Measurements from ENCODE around the gene FOXN3. TPM values are rescaled to one million over a fixed set of nuclear protein-coding genes. Genes with fewer than 3 reads are reported as not detected.
A peak's percentile ranks its signal among the peaks of the same experiment; 100 is the strongest.

The FOXN3 gene
- total and polyA plus RNA-seq, 3 experiments from 2014 or later: 73.9 to 136 (median 74.8) TPM

DNA sequence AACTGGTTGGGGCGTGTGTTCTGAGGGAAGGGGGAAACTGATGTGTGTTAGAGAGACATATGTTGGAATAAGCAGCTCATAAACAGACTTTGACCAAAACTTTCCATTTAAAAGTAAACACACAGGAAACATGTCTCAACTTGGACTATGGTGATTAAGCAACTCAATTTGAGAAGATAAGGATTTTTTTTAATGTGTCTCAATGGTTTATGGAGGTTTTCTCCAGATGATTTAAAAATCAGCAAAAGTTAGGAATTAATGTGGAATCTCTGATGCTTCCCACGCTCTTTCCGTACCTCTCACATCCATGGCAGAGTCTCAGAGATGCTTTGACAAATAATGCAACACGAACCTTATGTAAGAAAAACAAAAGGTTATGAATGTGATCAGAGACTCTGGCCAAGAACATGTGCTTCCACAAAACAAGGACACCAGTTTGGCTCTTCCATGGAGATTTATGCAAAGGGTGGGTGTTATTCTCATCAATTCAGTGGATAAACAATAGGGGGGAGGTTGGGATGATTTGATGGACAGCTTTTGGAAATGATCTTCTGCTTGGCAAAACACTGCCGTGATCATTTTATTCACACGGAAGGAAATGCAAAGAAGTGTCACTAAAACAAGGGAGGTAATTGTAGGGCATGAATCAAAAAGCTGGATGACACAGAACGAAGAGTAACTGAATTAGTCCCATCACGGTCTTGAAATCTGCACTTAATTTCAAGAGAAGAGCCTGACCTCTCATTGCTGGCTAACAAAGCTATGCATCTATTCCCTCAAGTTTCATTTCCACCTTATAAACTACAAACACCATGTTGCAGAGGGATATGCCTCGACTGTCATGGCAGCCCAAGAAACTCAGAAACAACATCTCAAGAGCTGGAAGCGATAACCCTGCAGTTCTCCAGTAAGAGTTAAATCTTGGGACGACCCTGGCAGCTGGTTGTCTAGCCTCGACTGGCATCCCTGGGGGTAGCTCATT, 76.5 kb downstream of the FOXN3 start:
- no peaks in the 10 kb centered on the region for H3K9me3 ChIP-seq (ENCODE audit: low read length)
- no peak overlapping the region for H3K27ac ChIP-seq (ENCODE audit: low read depth, low read length)
- H3K4me1 Mint-ChIP-seq: peaks cover 41 to 63% (median 41%) of the 10 kb centered on the region in 3 donors
- H3K27me3 Mint-ChIP-seq: no peaks in the 10 kb centered on the region
- H3K4me1 ChIP-seq (ENCODE audit: insufficient read depth, low read length): no peaks in the 10 kb centered on the region
- POLR2A ChIA-PET: no interaction called here
- H3K36me3 ChIP-seq (ENCODE audit: insufficient read depth, low read length): no peaks in the 10 kb centered on the region
- peak overlapping the region in 4 of 8 donors; percentile 6 to 70 (median 44) for H3K27ac Mint-ChIP-seq
- H3K27me3 ChIP-seq (ENCODE audit: insufficient read depth, low read length, poor library complexity, severe bottlenecking): no peaks in the 10 kb centered on the region
- CTCF ChIA-PET: no interaction called here
- peaks cover 0 to 26% (median 9%) of the 10 kb centered on the region in 3 donors for H3K36me3 Mint-ChIP-seq
- H3K4me3 ChIP-seq (ENCODE audit: low read length): no peak overlapping the region
- DNase-seq: no peak
- no peak overlapping the region for H3K4me3 Mint-ChIP-seq
- no peaks in the 10 kb centered on the region for H3K9me3 Mint-ChIP-seq

DNA sequence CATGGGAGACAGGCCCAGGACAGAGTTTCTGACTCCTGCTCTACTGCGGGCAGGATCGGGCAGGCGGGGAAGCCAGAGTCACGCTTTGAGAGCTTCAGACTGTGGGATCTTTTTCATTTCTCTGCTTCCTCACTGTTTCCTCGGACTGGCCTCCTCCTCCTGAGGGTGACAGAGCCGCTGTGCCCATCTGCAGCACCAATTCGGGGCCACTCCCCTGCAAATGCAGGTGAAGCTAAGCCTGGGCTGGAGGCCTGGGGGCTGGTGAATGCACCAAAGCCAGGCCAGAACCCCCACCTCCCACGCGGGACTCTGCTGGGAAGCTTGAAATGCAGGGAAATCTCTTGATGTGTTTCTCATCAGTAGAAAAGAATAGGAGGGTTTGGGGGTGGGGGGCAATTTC, 77.5 kb downstream of the FOXN3 start:
- DNase-seq: no peak
- Histone ChIP-seq H3K36me3 (ENCODE audit: insufficient read depth, low read length) (no peaks in the 10 kb centered on the region), H3K9me3 (ENCODE audit: low read length) (no peaks in the 10 kb centered on the region), H3K4me3 (ENCODE audit: low read length) (no peak overlapping the region), H3K4me1 (ENCODE audit: insufficient read depth, low read length) (no peaks in the 10 kb centered on the region), H3K27ac (ENCODE audit: low read depth, low read length) (no peak overlapping the region), H3K27me3 (ENCODE audit: insufficient read depth, low read length, poor library complexity, severe bottlenecking) (no peaks in the 10 kb centered on the region)
- Mint-ChIP-seq H3K4me1 (peaks cover 37 to 60% (median 41%) of the 10 kb centered on the region in 3 donors), H3K27ac (peak overlapping the region in 2 of 8 donors; percentile 22 to 29), H3K36me3 (peaks cover 0 to 22% (median 8%) of the 10 kb centered on the region in 3 donors), H3K4me3 (no peak overlapping the region), H3K9me3 (no peaks in the 10 kb centered on the region), H3K27me3 (no peaks in the 10 kb centered on the region)
- ChIA-PET CTCF (no interaction called here), POLR2A (no interaction called here)

DNA sequence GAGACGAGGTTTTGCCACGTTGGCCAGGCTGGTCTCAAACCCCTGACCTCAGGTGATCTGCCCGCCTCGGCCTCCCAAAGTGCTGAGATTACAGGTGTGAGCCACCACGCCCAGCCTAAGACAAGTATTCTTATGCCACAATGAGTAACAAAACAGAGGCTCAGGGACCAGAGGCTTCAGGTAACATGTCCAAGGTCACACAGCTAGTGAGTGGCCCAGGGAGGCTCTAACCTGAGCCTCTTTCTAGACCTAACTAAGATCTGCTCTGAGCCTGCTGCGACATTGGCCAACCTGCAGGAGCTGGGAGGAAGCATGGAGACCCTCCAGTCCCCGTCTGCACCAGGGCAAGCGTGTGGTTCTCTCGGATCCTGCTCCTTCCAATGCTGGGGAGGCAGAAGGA, 77.9 kb downstream of the FOXN3 start:
- H3K27me3 Mint-ChIP-seq: no peaks in the 10 kb centered on the region
- Histone ChIP-seq H3K27ac (ENCODE audit: low read depth, low read length) (no peak overlapping the region), H3K9me3 (ENCODE audit: low read length) (no peaks in the 10 kb centered on the region), H3K27me3 (ENCODE audit: insufficient read depth, low read length, poor library complexity, severe bottlenecking) (no peaks in the 10 kb centered on the region), H3K4me3 (ENCODE audit: low read length) (no peak overlapping the region), H3K4me1 (ENCODE audit: insufficient read depth, low read length) (no peaks in the 10 kb centered on the region), H3K36me3 (ENCODE audit: insufficient read depth, low read length) (no peaks in the 10 kb centered on the region)
- H3K4me3 Mint-ChIP-seq: no peak overlapping the region
- CTCF ChIA-PET: no interaction called here
- H3K9me3 Mint-ChIP-seq: no peaks in the 10 kb centered on the region
- peaks cover 37 to 56% (median 42%) of the 10 kb centered on the region in 3 donors for H3K4me1 Mint-ChIP-seq
- DNase-seq: no peak
- H3K36me3 Mint-ChIP-seq: peaks cover 0 to 22% (median 8%) of the 10 kb centered on the region in 3 donors
- POLR2A ChIA-PET: no interaction called here
- H3K27ac Mint-ChIP-seq: peak overlapping the region in 2 of 8 donors; percentile 22 to 95

DNA sequence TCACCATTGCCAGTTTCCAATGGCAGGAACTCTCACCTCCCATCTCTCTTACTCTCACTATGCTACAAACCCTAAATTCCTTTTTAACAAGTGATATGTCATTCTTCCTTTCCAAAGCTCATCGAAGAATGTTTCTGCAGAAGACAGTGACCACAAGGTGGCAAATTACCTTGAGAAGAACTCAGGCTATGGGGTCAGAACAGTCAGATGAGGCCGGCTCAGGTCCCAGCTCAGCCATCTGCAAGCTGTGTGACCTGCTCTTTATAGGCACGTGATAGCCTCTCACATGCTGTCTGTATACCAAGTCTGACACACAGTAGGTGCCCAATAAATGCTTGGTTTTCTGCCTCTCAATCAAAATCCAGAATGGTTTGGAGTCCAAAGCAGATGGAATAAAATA, 80.7 kb downstream of the FOXN3 start:
- Histone ChIP-seq H3K4me3 (ENCODE audit: low read length) (no peak overlapping the region), H3K9me3 (ENCODE audit: low read length) (no peaks in the 10 kb centered on the region), H3K27me3 (ENCODE audit: insufficient read depth, low read length, poor library complexity, severe bottlenecking) (no peaks in the 10 kb centered on the region), H3K36me3 (ENCODE audit: insufficient read depth, low read length) (no peaks in the 10 kb centered on the region), H3K4me1 (ENCODE audit: insufficient read depth, low read length) (no peaks in the 10 kb centered on the region), H3K27ac (ENCODE audit: low read depth, low read length) (no peak overlapping the region)
- no peak for DNase-seq
- Mint-ChIP-seq H3K27me3 (no peaks in the 10 kb centered on the region), H3K27ac (no peak overlapping the region), H3K4me3 (no peak overlapping the region), H3K9me3 (no peaks in the 10 kb centered on the region), H3K36me3 (peaks cover 4 to 22% (median 13%) of the 10 kb centered on the region in 3 donors), H3K4me1 (peaks cover 37 to 59% (median 44%) of the 10 kb centered on the region in 3 donors)
- ChIA-PET CTCF (interaction anchor here (1.3 to 2.1 kb wide), 2 partner anchors 79 to 309 kb away, joined by 3 to 9 read pairs; no protein-coding TSS in a partner anchor), POLR2A (no interaction called here)

DNA sequence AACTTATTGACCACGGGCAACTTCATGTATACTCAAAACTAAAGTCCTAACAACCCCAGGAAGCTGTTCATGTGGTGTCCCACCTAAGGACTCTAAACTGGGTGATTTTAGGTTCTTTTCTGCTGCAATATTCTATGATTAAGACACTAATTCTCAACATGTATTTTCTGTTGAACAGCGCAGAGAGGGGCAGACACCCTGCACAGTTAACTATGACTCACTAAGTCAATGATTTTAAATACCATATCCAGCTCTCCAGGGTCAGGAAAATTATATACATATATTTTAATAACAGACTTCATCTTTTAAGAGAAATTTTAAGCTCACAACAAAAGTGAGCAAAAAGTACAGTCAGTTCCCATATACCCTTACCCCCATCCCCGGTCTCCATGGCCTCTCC, 85.0 kb downstream of the FOXN3 start:
- Mint-ChIP-seq H3K9me3 (no peaks in the 10 kb centered on the region), H3K36me3 (peaks cover 4 to 21% (median 20%) of the 10 kb centered on the region in 3 donors), H3K4me3 (no peak overlapping the region), H3K27me3 (no peaks in the 10 kb centered on the region), H3K27ac (no peak overlapping the region), H3K4me1 (peaks cover 40 to 67% (median 43%) of the 10 kb centered on the region in 3 donors)
- no peaks in the 10 kb centered on the region for H3K9me3 ChIP-seq (ENCODE audit: low read length)
- ChIA-PET POLR2A (no interaction called here), CTCF (no interaction called here)
- no peaks in the 10 kb centered on the region for H3K27me3 ChIP-seq (ENCODE audit: insufficient read depth, low read length, poor library complexity, severe bottlenecking)
- no peaks in the 10 kb centered on the region for H3K4me1 ChIP-seq (ENCODE audit: insufficient read depth, low read length)
- H3K36me3 ChIP-seq (ENCODE audit: insufficient read depth, low read length): no peaks in the 10 kb centered on the region
- DNase-seq: no peak
- H3K27ac ChIP-seq (ENCODE audit: low read depth, low read length): no peak overlapping the region
- H3K4me3 ChIP-seq (ENCODE audit: low read length): no peak overlapping the region

DNA sequence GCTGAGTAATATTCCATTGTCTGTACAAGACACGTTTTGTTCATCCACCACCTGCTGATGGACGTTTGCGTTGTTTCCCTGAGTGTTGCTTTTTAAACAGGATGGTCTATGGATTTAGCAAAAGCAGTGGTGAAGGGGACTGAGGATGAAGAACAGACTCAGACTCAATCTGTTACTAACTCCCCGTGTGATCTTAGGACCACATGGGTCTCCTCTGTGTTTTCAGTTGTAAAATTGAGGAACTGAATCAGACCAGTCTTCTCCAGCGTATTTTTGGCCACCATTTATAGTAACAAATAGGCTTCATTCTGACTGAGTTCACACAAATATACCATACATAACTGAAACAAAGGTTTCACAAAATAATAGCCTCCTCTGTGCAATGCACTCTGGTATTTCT, 85.6 kb downstream of the FOXN3 start:
- no peaks in the 10 kb centered on the region for H3K9me3 Mint-ChIP-seq
- no peak for DNase-seq
- Histone ChIP-seq H3K27ac (ENCODE audit: low read depth, low read length) (no peak overlapping the region), H3K4me3 (ENCODE audit: low read length) (no peak overlapping the region), H3K4me1 (ENCODE audit: insufficient read depth, low read length) (peaks cover under 1% of the 10 kb centered on the region), H3K9me3 (ENCODE audit: low read length) (no peaks in the 10 kb centered on the region), H3K36me3 (ENCODE audit: insufficient read depth, low read length) (no peaks in the 10 kb centered on the region), H3K27me3 (ENCODE audit: insufficient read depth, low read length, poor library complexity, severe bottlenecking) (no peaks in the 10 kb centered on the region)
- no peaks in the 10 kb centered on the region for H3K27me3 Mint-ChIP-seq
- H3K4me3 Mint-ChIP-seq: no peak overlapping the region
- H3K27ac Mint-ChIP-seq: no peak overlapping the region
- ChIA-PET POLR2A (no interaction called here), CTCF (no interaction called here)
- H3K36me3 Mint-ChIP-seq: peaks cover 4 to 20% (median 19%) of the 10 kb centered on the region in 3 donors
- H3K4me1 Mint-ChIP-seq: peaks cover 42 to 67% (median 43%) of the 10 kb centered on the region in 3 donors

DNA sequence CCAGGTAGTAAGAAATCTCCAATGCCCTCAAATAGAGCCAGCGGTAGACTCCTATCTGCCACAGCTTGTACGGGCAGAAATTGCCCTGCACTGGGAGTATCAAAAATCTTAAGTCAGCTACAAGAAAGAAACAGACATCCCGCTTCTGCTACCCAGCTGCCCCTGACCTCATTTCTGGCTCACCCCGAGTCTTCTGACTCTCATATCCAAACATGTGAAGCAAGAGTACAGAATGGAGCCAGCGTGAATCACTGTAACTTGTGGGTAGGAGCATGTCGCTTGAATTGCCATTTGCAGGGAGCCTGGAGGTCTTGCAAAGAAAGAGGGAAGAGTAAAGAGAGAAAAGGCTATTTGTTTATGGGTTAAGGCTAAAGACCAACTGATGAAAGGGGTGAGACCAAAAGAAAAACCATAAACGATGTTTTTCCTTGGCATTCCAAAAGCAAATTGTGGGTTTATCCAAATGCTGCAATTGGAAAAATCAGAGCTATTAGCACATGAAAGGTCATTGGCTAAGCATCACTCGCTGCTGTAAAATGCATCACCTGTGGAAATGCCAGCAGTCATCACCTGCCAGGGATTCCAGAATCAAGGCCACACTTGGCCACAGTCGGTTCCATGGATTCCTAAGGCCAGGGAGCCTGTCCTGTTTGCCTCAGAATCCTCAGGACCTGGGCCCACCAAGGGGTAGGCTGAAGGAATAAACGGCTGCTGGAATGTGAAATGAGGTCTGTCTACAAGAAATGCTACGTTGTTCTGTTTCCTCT, 86.6 kb downstream of the FOXN3 start:
- H3K9me3 ChIP-seq (ENCODE audit: low read length): no peaks in the 10 kb centered on the region
- no peaks in the 10 kb centered on the region for H3K36me3 ChIP-seq (ENCODE audit: insufficient read depth, low read length)
- H3K4me1 ChIP-seq (ENCODE audit: insufficient read depth, low read length): peaks cover 10% of the 10 kb centered on the region
- no peak overlapping the region for H3K4me3 ChIP-seq (ENCODE audit: low read length)
- POLR2A ChIA-PET: no interaction called here
- no peaks in the 10 kb centered on the region for H3K27me3 ChIP-seq (ENCODE audit: insufficient read depth, low read length, poor library complexity, severe bottlenecking)
- CTCF ChIA-PET: interaction anchor here (1.5 kb wide), 1 partner anchor 17 kb away, joined by 3 read pairs; no protein-coding TSS in a partner anchor
- Mint-ChIP-seq H3K27ac (peak overlapping the region in 1 of 8 donors; percentile 68), H3K9me3 (no peaks in the 10 kb centered on the region), H3K36me3 (peaks cover 4 to 29% (median 20%) of the 10 kb centered on the region in 3 donors), H3K27me3 (no peaks in the 10 kb centered on the region), H3K4me3 (peak overlapping the region in 1 of 7 donors; percentile 36), H3K4me1 (peaks cover 48 to 73% (median 48%) of the 10 kb centered on the region in 3 donors)
- H3K27ac ChIP-seq (ENCODE audit: low read depth, low read length): no peak overlapping the region
- no peak for DNase-seq

DNA sequence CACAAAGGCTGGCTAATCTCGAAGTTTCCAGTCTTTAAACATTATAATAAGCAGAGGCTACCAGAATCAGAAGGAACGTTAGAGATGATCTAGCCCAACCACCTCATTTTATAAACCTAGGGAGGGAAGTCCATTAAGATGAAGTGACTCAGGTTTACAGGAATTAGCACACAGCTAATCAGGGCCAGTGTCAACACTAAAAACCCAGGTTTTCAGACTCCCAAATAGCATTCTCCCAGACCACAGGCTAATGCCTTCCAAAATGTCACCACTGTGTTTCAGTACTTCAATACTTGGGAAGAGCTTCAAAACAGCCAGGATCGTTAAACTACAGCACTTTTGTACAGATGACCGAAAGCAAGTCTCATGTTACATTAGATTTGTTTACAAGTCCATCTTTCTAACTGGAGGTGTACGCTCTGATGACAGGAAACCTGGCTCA, 89.2 kb downstream of the FOXN3 start:
- peaks cover 62 to 84% (median 62%) of the 10 kb centered on the region in 3 donors for H3K4me1 Mint-ChIP-seq
- peaks cover 0 to 31% (median 20%) of the 10 kb centered on the region in 3 donors for H3K36me3 Mint-ChIP-seq
- H3K27me3 Mint-ChIP-seq: no peaks in the 10 kb centered on the region
- CTCF ChIA-PET: no interaction called here
- no peak overlapping the region for H3K27ac ChIP-seq (ENCODE audit: low read depth, low read length)
- H3K27ac Mint-ChIP-seq: no peak overlapping the region
- no peak overlapping the region for H3K4me3 Mint-ChIP-seq
- DNase-seq: no peak
- no peaks in the 10 kb centered on the region for H3K36me3 ChIP-seq (ENCODE audit: insufficient read depth, low read length)
- H3K9me3 ChIP-seq (ENCODE audit: low read length): no peaks in the 10 kb centered on the region
- peaks cover 21% of the 10 kb centered on the region for H3K4me1 ChIP-seq (ENCODE audit: insufficient read depth, low read length)
- POLR2A ChIA-PET: no interaction called here
- H3K4me3 ChIP-seq (ENCODE audit: low read length): no peak overlapping the region
- no peaks in the 10 kb centered on the region for H3K9me3 Mint-ChIP-seq
- H3K27me3 ChIP-seq (ENCODE audit: insufficient read depth, low read length, poor library complexity, severe bottlenecking): no peaks in the 10 kb centered on the region

Data from CD8-positive, alpha-beta memory T cell (primary cell).